Fibroblast of lung (primary cell): Measurements from ENCODE around the gene TENM3. TPM values are rescaled to one million over a fixed set of nuclear protein-coding genes. Genes with fewer than 3 reads are reported as not detected.

Experiments
- DNase-seq, 2 donors: peaks; one replicate each; pipeline versions ENCODE4 v3.0.0 to v3.0.0-alpha.2; 2010; ENCODE audit warnings: low read depth in 2 of 2
- H2AFZ ChIP-seq: 2 replicates; pipeline ENCODE4 v1.5.1; 2012; ENCODE audit warnings: low read length, control low read depth, inconsistent platforms
- H3K27ac ChIP-seq: 2 replicates; pipeline ENCODE4 v1.5.1; 2011; ENCODE audit warnings: low read length, control low read depth; ENCODE audit not compliant: insufficient read depth
- H3K27me3 ChIP-seq: 2 replicates; pipeline ENCODE4 v1.5.1; 2011; ENCODE audit warnings: mild to moderate bottlenecking, low read length; ENCODE audit not compliant: control insufficient read depth, insufficient read depth
- H3K36me3 ChIP-seq: 2 replicates; pipeline ENCODE4 v1.5.1; 2011; ENCODE audit warnings: low read length; ENCODE audit not compliant: control insufficient read depth, insufficient read depth
- H3K4me1 ChIP-seq: 2 replicates; pipeline ENCODE4 v1.5.1; 2011; ENCODE audit warnings: low read length; ENCODE audit not compliant: control insufficient read depth, insufficient read depth; ENCODE audit errors: extremely low read depth
- H3K4me2 ChIP-seq: 2 replicates; pipeline ENCODE4 v1.5.1; 2011; ENCODE audit warnings: low read length, control low read depth; ENCODE audit not compliant: insufficient read depth; ENCODE audit errors: extremely low read depth
- H3K4me3 ChIP-seq, 4 experiments: fragments of 200-600 bp in 1 of 4; sonication (generic) in 1 of 4; replicated peaks in 1 of 4; 2 replicates each; pipeline ENCODE4 v1.5.1; 2011 to 2016; ENCODE audit warnings: low read length in 4 of 4, low read depth in 3 of 4, mild to moderate bottlenecking in 3 of 4, control low read depth in 2 of 4, inconsistent platforms in 1 of 4, mixed read lengths in 1 of 4; ENCODE audit not compliant: insufficient read depth in 1 of 4; ENCODE audit errors: control extremely low read depth in 1 of 4
- H3K79me2 ChIP-seq: 2 replicates; pipeline ENCODE4 v1.5.1; 2012; ENCODE audit warnings: mild to moderate bottlenecking, low read length, inconsistent platforms; ENCODE audit not compliant: control insufficient read depth, insufficient read depth
- H3K9ac ChIP-seq: 2 replicates; pipeline ENCODE4 v1.5.1; 2011; ENCODE audit warnings: mild to moderate bottlenecking, low read length, control low read depth; ENCODE audit not compliant: insufficient read depth
- H3K9me3 ChIP-seq: 2 replicates; pipeline ENCODE4 v1.5.1; 2012; ENCODE audit warnings: low read depth, low read length; ENCODE audit not compliant: control insufficient read depth, insufficient read depth
- H4K20me1 ChIP-seq: 2 replicates; pipeline ENCODE4 v1.5.1; 2011; ENCODE audit warnings: low read length; ENCODE audit not compliant: control insufficient read depth, insufficient read depth; ENCODE audit errors: extremely low read depth
- EZH2 ChIP-seq: IDR thresholded peaks from 2 replicates; pipeline ENCODE4 v1.5.1; 2012; ENCODE audit warnings: low read length, control low read depth, mild to moderate bottlenecking; ENCODE audit errors: missing control alignments
- polyA plus RNA-seq, 2 donors: library from polyadenylated mRNA; depleted of rRNA in 1 of 2; stranded (reverse) in 1 of 2; unstranded in 1 of 2; fragments of >200 nt; gene quantifications; 2 replicates each; pipeline ENCODE4 v1.2.1, GENCODE V29; 2011 to 2012; ENCODE audit warnings: missing spikeins in 1 of 2
- total RNA-seq: library from RNA; depleted of rRNA; stranded (reverse); fragments of >200 nt; gene quantifications from 2 replicates; pipeline ENCODE4 v1.2.1, GENCODE V29; 2014
- TF ChIP-seq, protein P1 (sequence below), 2 donors: IDR thresholded peaks in 1 of 2; conservative IDR thresholded peaks in 1 of 2; 1 replicate in 1 of 2; 2 replicates in 1 of 2; pipeline ENCODE4 v1.5.1; 2011 to 2012; ENCODE audit warnings: low read length in 2 of 2, control low read depth in 1 of 2, inconsistent platforms in 1 of 2, low read depth in 1 of 2, mild to moderate bottlenecking in 1 of 2

TENM3 gene
- total and polyA plus RNA-seq, 2 donors (not counting 1 experiment from before 2014, with no cell fraction given) = 2.7 to 3.6 TPM

DNA sequence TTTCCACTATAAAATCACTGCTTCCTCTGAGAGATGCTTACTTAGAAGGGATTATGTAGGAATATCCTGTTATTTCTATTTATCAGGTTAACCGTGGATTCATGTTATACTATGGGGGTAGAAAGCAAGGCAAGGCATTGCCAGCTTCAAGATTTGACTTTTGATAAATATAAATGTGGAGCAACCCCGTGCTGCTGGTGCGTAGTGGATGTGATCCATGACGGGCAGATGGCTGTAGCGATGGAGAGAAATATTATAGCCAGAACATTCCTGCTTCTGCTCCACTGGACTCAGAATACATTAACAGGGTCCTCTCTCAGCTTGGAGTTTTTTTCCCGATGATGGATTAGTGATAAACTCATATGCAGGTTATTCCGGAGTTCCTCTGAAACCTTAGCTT lies 157.6 kb downstream of the TENM3 start:
- H3K27me3 ChIP-seq = no peaks in the 10 kb centered on the region

DNA sequence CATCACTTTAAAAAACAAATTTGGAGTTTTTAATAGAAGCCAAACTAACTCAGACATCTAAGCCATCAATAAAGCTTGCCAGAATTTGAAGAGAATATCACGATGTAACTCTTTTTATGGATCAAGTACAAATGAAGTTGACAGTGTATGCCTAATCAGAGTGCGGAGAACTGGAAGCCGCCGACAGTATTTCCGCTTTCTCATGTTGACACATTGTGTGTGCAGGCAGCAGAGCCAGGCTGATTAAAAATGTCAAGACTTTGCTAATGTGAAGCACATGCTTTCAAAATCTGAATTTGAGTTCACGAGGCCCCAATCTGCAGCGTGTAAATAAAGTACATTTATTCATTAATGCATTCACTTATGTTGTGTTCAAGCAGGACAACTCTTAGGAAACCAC lies 161.2 kb downstream of the TENM3 start:
- no peak overlapping the region for H2AFZ ChIP-seq
- DNase-seq = no peak
- H3K4me2 ChIP-seq = no peak overlapping the region
- H3K9me3 ChIP-seq = no peaks in the 10 kb centered on the region
- H3K9ac ChIP-seq = no peak overlapping the region
- H3K27ac ChIP-seq = no peak overlapping the region
- TF ChIP-seq EZH2 = no peak
- TF ChIP-seq, protein P1, sequence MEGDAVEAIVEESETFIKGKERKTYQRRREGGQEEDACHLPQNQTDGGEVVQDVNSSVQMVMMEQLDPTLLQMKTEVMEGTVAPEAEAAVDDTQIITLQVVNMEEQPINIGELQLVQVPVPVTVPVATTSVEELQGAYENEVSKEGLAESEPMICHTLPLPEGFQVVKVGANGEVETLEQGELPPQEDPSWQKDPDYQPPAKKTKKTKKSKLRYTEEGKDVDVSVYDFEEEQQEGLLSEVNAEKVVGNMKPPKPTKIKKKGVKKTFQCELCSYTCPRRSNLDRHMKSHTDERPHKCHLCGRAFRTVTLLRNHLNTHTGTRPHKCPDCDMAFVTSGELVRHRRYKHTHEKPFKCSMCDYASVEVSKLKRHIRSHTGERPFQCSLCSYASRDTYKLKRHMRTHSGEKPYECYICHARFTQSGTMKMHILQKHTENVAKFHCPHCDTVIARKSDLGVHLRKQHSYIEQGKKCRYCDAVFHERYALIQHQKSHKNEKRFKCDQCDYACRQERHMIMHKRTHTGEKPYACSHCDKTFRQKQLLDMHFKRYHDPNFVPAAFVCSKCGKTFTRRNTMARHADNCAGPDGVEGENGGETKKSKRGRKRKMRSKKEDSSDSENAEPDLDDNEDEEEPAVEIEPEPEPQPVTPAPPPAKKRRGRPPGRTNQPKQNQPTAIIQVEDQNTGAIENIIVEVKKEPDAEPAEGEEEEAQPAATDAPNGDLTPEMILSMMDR (conservative IDR thresholded peaks at IDR 0.05 in 1 of 2, IDR thresholded peaks at IDR 0.05 in 1 of 2; ENCODE audit: low read depth in 1 of 2, low read length in 2 of 2) = no peak
- H3K4me3 ChIP-seq = no peak overlapping the region
- no peaks in the 10 kb centered on the region for H3K36me3 ChIP-seq
- H3K27me3 ChIP-seq = no peaks in the 10 kb centered on the region
- no peaks in the 10 kb centered on the region for H3K79me2 ChIP-seq
- H4K20me1 ChIP-seq = no peaks in the 10 kb centered on the region
- no peaks in the 10 kb centered on the region for H3K4me1 ChIP-seq

More for the DNA sequence above, 157.6 kb downstream of the TENM3 start:
- H3K36me3 ChIP-seq = no peaks in the 10 kb centered on the region
- TF ChIP-seq, protein P1 (conservative IDR thresholded peaks at IDR 0.05 in 1 of 2, IDR thresholded peaks at IDR 0.05 in 1 of 2; ENCODE audit: low read depth in 1 of 2, low read length in 2 of 2) = no peak
- no peak overlapping the region for H3K4me2 ChIP-seq
- no peaks in the 10 kb centered on the region for H3K79me2 ChIP-seq
- no peak for DNase-seq
- H4K20me1 ChIP-seq = no peaks in the 10 kb centered on the region
- H3K4me3 ChIP-seq = no peak overlapping the region
- H3K4me1 ChIP-seq = no peaks in the 10 kb centered on the region
- H2AFZ ChIP-seq = no peak overlapping the region
- no peak overlapping the region for H3K27ac ChIP-seq
- H3K9me3 ChIP-seq = no peaks in the 10 kb centered on the region
- H3K9ac ChIP-seq = no peak overlapping the region

DNA sequence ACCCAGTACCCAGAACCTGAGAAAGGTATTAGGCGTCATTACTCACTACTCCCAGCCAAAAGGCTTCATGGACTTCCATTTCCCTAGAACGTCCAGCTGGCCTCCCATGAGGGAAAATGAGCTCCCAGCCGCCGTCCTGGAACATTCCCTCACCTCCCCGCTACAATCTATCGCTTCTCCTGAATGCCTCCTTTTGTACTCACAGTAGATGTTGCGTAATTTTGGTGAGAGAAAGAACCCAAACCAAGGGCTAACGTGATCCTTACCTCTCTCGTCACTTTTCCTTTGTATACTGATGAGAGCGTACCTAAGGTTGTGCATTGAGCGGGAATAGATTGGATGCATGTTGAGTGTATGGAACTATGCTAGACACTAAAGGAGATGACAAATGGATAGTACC lies 161.9 kb downstream of the TENM3 start:
- Histone ChIP-seq H3K27ac (no peak overlapping the region), H3K4me3 (no peak overlapping the region), H3K9me3 (no peaks in the 10 kb centered on the region), H4K20me1 (no peaks in the 10 kb centered on the region), H3K4me2 (no peak overlapping the region), H3K27me3 (no peaks in the 10 kb centered on the region), H3K9ac (no peak overlapping the region), H3K4me1 (no peaks in the 10 kb centered on the region), H3K36me3 (no peaks in the 10 kb centered on the region), H3K79me2 (no peaks in the 10 kb centered on the region), H2AFZ (no peak overlapping the region)
- DNase-seq = no peak
- TF ChIP-seq, protein P1 (conservative IDR thresholded peaks at IDR 0.05 in 1 of 2, IDR thresholded peaks at IDR 0.05 in 1 of 2; ENCODE audit: low read depth in 1 of 2, low read length in 2 of 2) = no peak
- no peak for TF ChIP-seq EZH2
